Esophagus muscularis mucosa (tissue), 4 donors: ENCODE measurements around the gene DHRS7. TPM values are rescaled to one million over a fixed set of nuclear protein-coding genes. Genes with fewer than 3 reads are reported as not detected.

ENCODE experiments used
- DNase-seq: peaks from one replicate; pipeline ENCODE4 v3.0.0-alpha.2; 2017; ENCODE audit errors: extremely low spot score
- H3K27ac ChIP-seq, 4 donors: fragments of 200-600 bp; sonication (generic); replicated peaks in 1 of 4; 1 replicate in 3 of 4; 2 replicates in 1 of 4; pipeline ENCODE4 v1.5.1; 2016 to 2019; ENCODE audit warnings: mild to moderate bottlenecking in 1 of 4
- H3K27me3 ChIP-seq, 4 donors: fragments of 200-600 bp; sonication (generic); one replicate each; pipeline versions ENCODE4 v1.5.1 to v1.6.0; 2016 to 2019
- H3K36me3 ChIP-seq, 4 donors: fragments of 200-600 bp; sonication (generic); one replicate each; pipeline ENCODE4 v1.5.1; 2016 to 2019
- H3K4me1 ChIP-seq, 4 donors: fragments of 200-600 bp; sonication (generic); one replicate each; pipeline ENCODE4 v1.5.1; 2016 to 2019
- H3K4me3 ChIP-seq, 4 donors: fragments of 200-600 bp; sonication (generic); 1 replicate in 2 of 4; 2 replicates in 2 of 4; pipeline ENCODE4 v1.5.1; 2016 to 2019; ENCODE audit warnings: mild to moderate bottlenecking in 4 of 4, moderate library complexity in 1 of 4
- H3K9me3 ChIP-seq, 4 donors: fragments of 200-600 bp; sonication (generic); 1 replicate in 3 of 4; 2 replicates in 1 of 4; pipeline ENCODE4 v1.5.1; 2016 to 2019
- EP300 ChIP-seq: sonication (generic); formaldehyde crosslinking; IDR thresholded peaks from one replicate; pipeline ENCODE4 v1.6.1; 2017; ENCODE audit warnings: antibody characterized with exemption
- POLR2A ChIP-seq: fragments of 450-650 bp; IDR thresholded peaks from one replicate; pipeline ENCODE4 v1.6.1; 2017; ENCODE audit warnings: antibody characterized with exemption, moderate library complexity, mild to moderate bottlenecking, low read depth
- POLR2AphosphoS5 ChIP-seq, 2 donors: sonication (generic); formaldehyde crosslinking; IDR thresholded peaks; one replicate each; pipeline ENCODE4 v1.6.1; 2017; ENCODE audit warnings: antibody characterized with exemption in 2 of 2
- WGBS: methylation state at CpG from one replicate; pipeline ENCODE4 v1.1.5; 2018; 5-methylcytosine and 5-hydroxymethylcytosine counted together
- intact Hi-C: fragments of 100-400 bp; cut with DNase I; formaldehyde crosslinking; loops from one replicate; pipeline ENCODE4 v1.15.1; 2023
- total RNA-seq, 4 donors: library from RNA; depleted of rRNA; stranded (reverse); fragments of >200 nt; gene quantifications; one replicate each; pipeline versions ENCODE4 v1.1.0 to v1.2.1, GENCODE V29; 2016
- TF ChIP-seq, protein P1 (sequence below), 3 experiments: fragments of 200-600 bp in 2 of 3; fragments of 450-650 bp in 1 of 3; sonication (generic) in 2 of 3; IDR thresholded peaks; one replicate each; pipeline ENCODE4 v1.5.1; 2017 to 2019; ENCODE audit warnings: antibody characterized with exemption in 3 of 3, mild to moderate bottlenecking in 2 of 3, moderate library complexity in 1 of 3

The DHRS7 gene
- total RNA-seq, 4 donors from 2014 or later = 46.1 to 70.5 (median 59.5) TPM

DNA sequence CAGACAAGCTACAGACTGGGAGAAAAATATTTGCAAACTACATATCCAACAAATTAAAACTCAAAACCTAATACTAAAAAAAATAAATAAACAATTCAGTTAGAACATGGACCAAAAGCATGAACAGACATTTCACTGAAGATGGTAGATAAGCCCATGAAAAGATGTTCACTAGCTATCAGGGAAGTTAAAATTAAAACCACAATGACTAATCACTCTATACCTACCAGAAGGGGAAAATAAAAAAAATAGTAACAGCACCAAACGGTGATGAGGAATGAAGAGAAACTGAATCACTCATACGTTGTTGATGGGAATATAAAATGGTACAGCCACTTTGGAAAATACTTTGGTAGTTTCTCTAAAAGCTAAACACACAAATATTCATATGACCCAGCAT, 31.1 kb upstream of the DHRS7 start:
- intact Hi-C loops = loop anchor here (10.0 kb wide), 1 partner anchor 129 kb away; no protein-coding TSS in a partner anchor
- 30% methylated on average over 2 of the region's 2 CpGs for WGBS
- TF ChIP-seq POLR2AphosphoS5 (IDR thresholded peaks at IDR 0.05) = no peak
- no peak for TF ChIP-seq EP300
- TF ChIP-seq, protein P1, sequence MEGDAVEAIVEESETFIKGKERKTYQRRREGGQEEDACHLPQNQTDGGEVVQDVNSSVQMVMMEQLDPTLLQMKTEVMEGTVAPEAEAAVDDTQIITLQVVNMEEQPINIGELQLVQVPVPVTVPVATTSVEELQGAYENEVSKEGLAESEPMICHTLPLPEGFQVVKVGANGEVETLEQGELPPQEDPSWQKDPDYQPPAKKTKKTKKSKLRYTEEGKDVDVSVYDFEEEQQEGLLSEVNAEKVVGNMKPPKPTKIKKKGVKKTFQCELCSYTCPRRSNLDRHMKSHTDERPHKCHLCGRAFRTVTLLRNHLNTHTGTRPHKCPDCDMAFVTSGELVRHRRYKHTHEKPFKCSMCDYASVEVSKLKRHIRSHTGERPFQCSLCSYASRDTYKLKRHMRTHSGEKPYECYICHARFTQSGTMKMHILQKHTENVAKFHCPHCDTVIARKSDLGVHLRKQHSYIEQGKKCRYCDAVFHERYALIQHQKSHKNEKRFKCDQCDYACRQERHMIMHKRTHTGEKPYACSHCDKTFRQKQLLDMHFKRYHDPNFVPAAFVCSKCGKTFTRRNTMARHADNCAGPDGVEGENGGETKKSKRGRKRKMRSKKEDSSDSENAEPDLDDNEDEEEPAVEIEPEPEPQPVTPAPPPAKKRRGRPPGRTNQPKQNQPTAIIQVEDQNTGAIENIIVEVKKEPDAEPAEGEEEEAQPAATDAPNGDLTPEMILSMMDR (IDR thresholded peaks at IDR 0.05) = no peak
- TF ChIP-seq POLR2A = no peak
- Histone ChIP-seq H3K27me3 (no peaks in the 10 kb centered on the region), H3K27ac (no peak overlapping the region), H3K4me3 (no peak overlapping the region), H3K4me1 (no peaks in the 10 kb centered on the region), H3K36me3 (no peaks in the 10 kb centered on the region), H3K9me3 (peaks cover 0 to 7% (median 2%) of the 10 kb centered on the region in 4 donors)
- no peak for DNase-seq

DNA sequence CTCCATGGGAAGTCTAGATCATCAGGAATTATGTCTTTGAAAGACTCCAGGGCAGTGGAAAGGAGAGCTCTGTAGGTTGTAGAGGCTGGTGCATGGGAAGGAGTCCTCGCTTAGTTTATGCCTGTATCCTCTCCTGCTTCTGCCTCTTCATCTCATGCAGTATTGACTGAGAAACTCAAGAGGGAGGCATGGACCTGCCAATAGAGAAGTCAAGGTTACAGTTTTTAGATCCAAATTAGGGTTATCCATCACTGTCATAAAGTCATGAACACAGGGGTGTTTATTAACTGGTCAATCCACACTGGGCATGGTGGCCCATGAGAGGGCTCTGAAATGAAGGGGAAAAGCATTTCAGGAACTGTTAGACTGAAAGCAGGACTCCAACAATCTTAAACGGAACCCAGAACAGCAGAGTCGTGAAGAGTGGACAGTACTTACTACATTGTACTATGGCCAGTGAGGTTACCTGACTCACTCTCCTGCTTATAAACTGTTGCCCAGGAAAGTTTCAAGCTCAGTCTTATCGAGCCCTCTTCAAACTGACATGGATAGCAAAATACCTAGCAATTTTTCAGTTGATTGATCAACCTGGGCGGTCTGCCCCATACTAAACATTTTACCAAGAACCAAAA, 30.1 kb upstream of the DHRS7 start:
- H3K36me3 ChIP-seq = no peaks in the 10 kb centered on the region
- no peaks in the 10 kb centered on the region for H3K27me3 ChIP-seq
- no peaks in the 10 kb centered on the region for H3K4me1 ChIP-seq
- H3K9me3 ChIP-seq = peaks cover 0 to 7% (median 2%) of the 10 kb centered on the region in 4 donors
- TF ChIP-seq POLR2A = no peak
- no peak for TF ChIP-seq POLR2AphosphoS5 (IDR thresholded peaks at IDR 0.05)
- TF ChIP-seq, protein P1 (IDR thresholded peaks at IDR 0.05) = no peak
- TF ChIP-seq EP300 = no peak
- DNase-seq = no peak
- intact Hi-C loops = loop anchor here (10.0 kb wide), 1 partner anchor 130 kb away; no protein-coding TSS in a partner anchor
- 91% methylated on average over 5 of the region's 5 CpGs for WGBS
- no peak overlapping the region for H3K4me3 ChIP-seq
- no peak overlapping the region for H3K27ac ChIP-seq

DNA sequence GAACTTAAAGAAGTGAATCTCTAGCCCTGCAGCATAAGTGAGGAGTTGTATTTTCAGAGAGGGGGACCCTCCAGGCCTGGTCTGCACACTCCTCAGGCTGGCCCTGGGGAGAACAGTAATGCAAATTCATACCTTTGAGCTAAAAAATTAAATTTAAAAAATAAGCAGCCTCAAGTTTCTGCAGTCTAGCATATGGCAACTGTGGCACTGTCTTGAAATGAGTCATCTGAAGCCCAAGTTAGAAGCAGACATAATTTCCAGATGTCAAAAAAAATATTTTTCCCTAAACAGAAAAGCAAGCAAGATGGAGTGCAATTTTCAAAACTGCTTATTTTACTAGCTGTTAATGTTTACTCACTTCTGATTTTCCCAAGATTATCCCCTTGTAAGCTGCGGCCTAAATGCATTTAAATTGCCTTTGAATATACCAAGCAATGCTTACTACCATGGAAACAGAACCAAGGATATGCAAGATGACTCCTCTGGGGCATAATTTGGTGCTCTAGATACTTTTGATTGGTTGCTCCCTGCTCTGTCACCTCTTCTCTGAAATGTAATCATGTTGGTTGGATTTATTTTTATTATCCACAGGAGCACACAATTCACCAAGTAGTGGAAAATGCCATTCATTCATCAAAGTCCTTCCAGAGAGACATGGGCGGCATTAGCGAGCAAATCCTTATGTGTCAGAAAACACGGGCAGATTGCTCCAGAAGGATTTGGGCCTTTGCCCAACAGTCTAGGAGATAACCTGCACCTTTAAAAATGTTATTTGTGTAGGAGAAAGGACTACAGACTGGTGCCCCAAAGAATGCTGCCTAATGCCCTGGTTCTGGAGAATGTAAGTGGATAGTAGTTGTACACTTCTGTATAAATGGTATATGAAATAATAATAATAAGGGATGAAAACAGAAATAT, 25.0 kb upstream of the DHRS7 start:
- Histone ChIP-seq H3K9me3 (no peaks in the 10 kb centered on the region), H3K36me3 (no peaks in the 10 kb centered on the region), H3K27ac (no peak overlapping the region), H3K4me3 (no peak overlapping the region), H3K27me3 (no peaks in the 10 kb centered on the region), H3K4me1 (no peaks in the 10 kb centered on the region)
- 69% methylated on average over 4 of the region's 4 CpGs for WGBS
- intact Hi-C loops = loop anchor here (10.0 kb wide), 1 partner anchor 135 kb away; no protein-coding TSS in a partner anchor
- DNase-seq = no peak
- no peak for TF ChIP-seq EP300
- TF ChIP-seq, protein P1 (IDR thresholded peaks at IDR 0.05) = no peak
- TF ChIP-seq POLR2A = no peak
- no peak for TF ChIP-seq POLR2AphosphoS5 (IDR thresholded peaks at IDR 0.05)

DNA sequence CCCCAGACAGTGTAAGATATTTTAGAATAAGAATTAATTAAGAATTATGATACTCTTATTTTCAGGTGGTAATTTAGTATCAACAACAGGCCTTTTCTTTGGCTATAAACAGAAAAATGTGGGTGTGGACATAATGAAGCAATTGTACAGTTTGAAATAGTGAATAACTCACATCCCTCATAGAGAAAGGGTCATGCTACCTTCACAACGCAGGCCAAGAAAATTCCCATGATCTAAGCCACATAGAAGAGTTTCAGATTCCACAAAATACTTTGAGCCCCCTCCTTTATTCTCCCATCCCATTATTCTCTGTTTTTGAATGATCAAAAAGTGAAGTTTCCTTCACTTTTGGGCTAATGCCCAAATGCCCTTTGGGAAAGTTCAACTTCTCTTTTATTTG, 23.5 kb upstream of the DHRS7 start:
- TF ChIP-seq EP300 (no peak), POLR2AphosphoS5 (IDR thresholded peaks at IDR 0.05) (no peak), POLR2A (no peak)
- TF ChIP-seq, protein P1 (IDR thresholded peaks at IDR 0.05) = no peak
- peaks cover 0 to 4% (median 4%) of the 10 kb centered on the region in 4 donors for H3K4me1 ChIP-seq
- no peaks in the 10 kb centered on the region for H3K27me3 ChIP-seq
- no peaks in the 10 kb centered on the region for H3K9me3 ChIP-seq
- no peak for DNase-seq
- no peak overlapping the region for H3K27ac ChIP-seq
- 65% methylated on average over 1 of the region's 1 CpG for WGBS
- no peaks in the 10 kb centered on the region for H3K36me3 ChIP-seq
- H3K4me3 ChIP-seq = no peak overlapping the region
- intact Hi-C loops = no loop called here
